BLaER1 (cell line): ENCODE results near the gene CORO1C.
A peak's percentile ranks its signal among the peaks of the same experiment; 100 is the strongest.

Experiments
- H3K27ac ChIP-seq: shearing (Covaris generic); formaldehyde crosslinking; 2 replicates; pipeline ENCODE4 v1.8.1; 2022
- H3K27me3 ChIP-seq: shearing (Covaris generic); formaldehyde crosslinking; 2 replicates; pipeline ENCODE4 v1.8.1; 2022
- H3K36me3 ChIP-seq: shearing (Covaris generic); formaldehyde crosslinking; 2 replicates; pipeline ENCODE4 v1.8.1; 2022
- H3K4me1 ChIP-seq: shearing (Covaris generic); formaldehyde crosslinking; 2 replicates; pipeline ENCODE4 v1.8.1; 2022
- H3K4me2 ChIP-seq: shearing (Covaris generic); formaldehyde crosslinking; 2 replicates; pipeline ENCODE4 v1.8.1; 2022
- H3K4me3 ChIP-seq: shearing (Covaris generic); formaldehyde crosslinking; 2 replicates; pipeline ENCODE4 v1.8.1; 2022
- H3K9ac ChIP-seq: shearing (Covaris generic); formaldehyde crosslinking; 2 replicates; pipeline ENCODE4 v1.8.1; 2022
- H3K9me3 ChIP-seq: shearing (Covaris generic); formaldehyde crosslinking; 2 replicates; pipeline ENCODE4 v1.8.1; 2022
- H4K20me1 ChIP-seq: shearing (Covaris generic); formaldehyde crosslinking; 2 replicates; pipeline ENCODE4 v1.8.1; 2022
- Cebpa-rat ChIP-seq: shearing (Covaris generic); IDR thresholded peaks from 2 replicates; pipeline ENCODE4 v1.8.1; 2022

CORO1C gene

GRCh38 chr12:108613548-108613947, 117.8 kb downstream of the CORO1C start:
- H3K9me3 ChIP-seq: peaks cover 12% of the 10 kb centered on the region

GRCh38 chr12:108612788-108613282, 118.5 kb downstream of the CORO1C start:
- TF ChIP-seq Cebpa-rat: no peak

More at GRCh38 chr12:108613548-108613947, 117.8 kb downstream of the CORO1C start:
- Histone ChIP-seq H3K27ac (peak overlapping the region; percentile 1; the same call in 1 of the 2 replicates), H3K4me2 (no peak overlapping the region), H3K4me3 (no peak overlapping the region), H3K36me3 (no peaks in the 10 kb centered on the region), H3K4me1 (peaks cover 89% of the 10 kb centered on the region), H4K20me1 (no peaks in the 10 kb centered on the region), H3K9ac (no peak overlapping the region), H3K27me3 (no peaks in the 10 kb centered on the region)
- TF ChIP-seq Cebpa-rat: no peak

GRCh38 chr12:108611884-108612415, 119.4 kb downstream of the CORO1C start:
- no peaks in the 10 kb centered on the region for H3K27me3 ChIP-seq
- no peak for TF ChIP-seq Cebpa-rat
- H3K4me1 ChIP-seq: peaks cover 87% of the 10 kb centered on the region
- no peaks in the 10 kb centered on the region for H3K36me3 ChIP-seq
- no peak overlapping the region for H3K4me3 ChIP-seq
- H3K27ac ChIP-seq: no peak overlapping the region
- H4K20me1 ChIP-seq: no peaks in the 10 kb centered on the region
- peaks cover 12% of the 10 kb centered on the region for H3K9me3 ChIP-seq
- no peak overlapping the region for H3K4me2 ChIP-seq
- H3K9ac ChIP-seq: no peak overlapping the region

More at GRCh38 chr12:108612788-108613282, 118.5 kb downstream of the CORO1C start:
- Histone ChIP-seq H3K4me1 (peaks cover 89% of the 10 kb centered on the region), H3K9me3 (peaks cover 12% of the 10 kb centered on the region), H3K4me3 (no peak overlapping the region), H3K9ac (no peak overlapping the region), H3K27ac (no peak overlapping the region), H3K27me3 (no peaks in the 10 kb centered on the region), H3K4me2 (0 out of 2 replicates have a peak overlapping the region, but pooled peaks have one; percentile 8), H4K20me1 (no peaks in the 10 kb centered on the region), H3K36me3 (no peaks in the 10 kb centered on the region)

- Histone ChIP-seq H3K4me2 (peak overlapping the region; percentile 84), H3K4me3 (no peak overlapping the region), H3K9me3 (peaks cover 9% of the 10 kb centered on the region), H3K4me1 (peaks cover 87% of the 10 kb centered on the region), H4K20me1 (no peaks in the 10 kb centered on the region), H3K9ac (no peak overlapping the region), H3K36me3 (no peaks in the 10 kb centered on the region), H3K27ac (peak overlapping the region; percentile 80), H3K27me3 (no peaks in the 10 kb centered on the region)
- TF ChIP-seq Cebpa-rat: no peak
Observed at GRCh38 chr12:108610856-108611605, 120.3 kb downstream of the CORO1C start.

GRCh38 chr12:108610336-108610815, 120.9 kb downstream of the CORO1C start:
- Histone ChIP-seq H3K4me2 (peak overlapping the region; percentile 84), H3K9ac (no peak overlapping the region; the same call in 1 of the 2 replicates), H3K27me3 (no peaks in the 10 kb centered on the region), H3K27ac (peak overlapping the region; percentile 80), H3K36me3 (no peaks in the 10 kb centered on the region), H3K9me3 (peaks cover 2% of the 10 kb centered on the region), H4K20me1 (no peaks in the 10 kb centered on the region), H3K4me3 (no peak overlapping the region), H3K4me1 (peaks cover 91% of the 10 kb centered on the region)
- TF ChIP-seq Cebpa-rat: no peak

GRCh38 chr12:108609537-108610335, 121.6 kb downstream of the CORO1C start:
- Histone ChIP-seq H3K4me1 (peaks cover 88% of the 10 kb centered on the region), H4K20me1 (no peaks in the 10 kb centered on the region), H3K9me3 (no peaks in the 10 kb centered on the region), H3K9ac (no peak overlapping the region; the same call in 1 of the 2 replicates), H3K27ac (peak overlapping the region; percentile 80), H3K4me3 (no peak overlapping the region), H3K27me3 (no peaks in the 10 kb centered on the region), H3K36me3 (no peaks in the 10 kb centered on the region), H3K4me2 (peak overlapping the region; percentile 84)
- TF ChIP-seq Cebpa-rat: no peak

- H3K36me3 ChIP-seq: no peaks in the 10 kb centered on the region
- peak overlapping the region; percentile 43 for H3K27ac ChIP-seq
- peaks cover 87% of the 10 kb centered on the region for H3K4me1 ChIP-seq
- peak overlapping the region; percentile 84 for H3K4me2 ChIP-seq
- no peak for TF ChIP-seq Cebpa-rat
- no peak overlapping the region for H3K9ac ChIP-seq
- no peaks in the 10 kb centered on the region for H3K9me3 ChIP-seq
- H4K20me1 ChIP-seq: no peaks in the 10 kb centered on the region
- no peaks in the 10 kb centered on the region for H3K27me3 ChIP-seq
- H3K4me3 ChIP-seq: no peak overlapping the region
Observed at GRCh38 chr12:108608616-108609015, 122.7 kb downstream of the CORO1C start.

GRCh38 chr12:108607981-108608600, 123.2 kb downstream of the CORO1C start:
- Histone ChIP-seq H3K4me3 (no peak overlapping the region), H4K20me1 (no peaks in the 10 kb centered on the region), H3K4me2 (peak overlapping the region; percentile 84), H3K36me3 (no peaks in the 10 kb centered on the region), H3K27me3 (no peaks in the 10 kb centered on the region), H3K9ac (no peak overlapping the region), H3K4me1 (peaks cover 87% of the 10 kb centered on the region), H3K27ac (peak overlapping the region; percentile 43; the same call in 1 of the 2 replicates), H3K9me3 (no peaks in the 10 kb centered on the region)
- TF ChIP-seq Cebpa-rat: no peak

- Histone ChIP-seq H3K27me3 (no peaks in the 10 kb centered on the region), H3K36me3 (no peaks in the 10 kb centered on the region), H3K27ac (0 out of 2 replicates have a peak overlapping the region, but pooled peaks have one; percentile 10), H3K4me3 (no peak overlapping the region), H3K4me2 (peak overlapping the region; percentile 49), H3K9me3 (no peaks in the 10 kb centered on the region), H4K20me1 (no peaks in the 10 kb centered on the region), H3K9ac (no peak overlapping the region), H3K4me1 (peaks cover 84% of the 10 kb centered on the region)
- TF ChIP-seq Cebpa-rat: no peak
Observed at GRCh38 chr12:108606492-108606891, 124.8 kb downstream of the CORO1C start.
